ENCODE results near the gene HTT. TPM values are rescaled to one million over a fixed set of nuclear protein-coding genes. Genes with fewer than 3 reads are reported as not detected.

Gene HTT
- polyA plus RNA-seq, 2 of the 4 experiments (the other 2 are of a cell fraction), result 14.5 to 16.9 TPM

- Histone ChIP-seq H3K4me3 (no peak overlapping the region), H3K9me3 (no peaks in the 10 kb centered on the region), H3K4me2 (no peak overlapping the region), H3K4me1 (no peaks in the 10 kb centered on the region), H3K27ac (no peak overlapping the region)
- TF ChIP-seq RARB (CRISPR knock-in tag; IDR thresholded peaks at IDR 0.05), result no peak
- TF ChIP-seq RAD21 (conservative IDR thresholded peaks at IDR 0.05 in 1 of 2, IDR thresholded peaks at IDR 0.05 in 1 of 2), result no peak
- TF ChIP-seq CHD4 (IDR thresholded peaks at IDR 0.05; ENCODE audit: borderline replicate concordance), result no peak
- no peak for TF ChIP-seq HOXB5 (CRISPR knock-in tag; IDR thresholded peaks at IDR 0.05)
- TF ChIP-seq JUN (IDR thresholded peaks at IDR 0.05), result no peak
- no peak for TF ChIP-seq MYC (IDR thresholded peaks at IDR 0.05; ENCODE audit: borderline replicate concordance, low read length)
- TF ChIP-seq, protein P1, sequence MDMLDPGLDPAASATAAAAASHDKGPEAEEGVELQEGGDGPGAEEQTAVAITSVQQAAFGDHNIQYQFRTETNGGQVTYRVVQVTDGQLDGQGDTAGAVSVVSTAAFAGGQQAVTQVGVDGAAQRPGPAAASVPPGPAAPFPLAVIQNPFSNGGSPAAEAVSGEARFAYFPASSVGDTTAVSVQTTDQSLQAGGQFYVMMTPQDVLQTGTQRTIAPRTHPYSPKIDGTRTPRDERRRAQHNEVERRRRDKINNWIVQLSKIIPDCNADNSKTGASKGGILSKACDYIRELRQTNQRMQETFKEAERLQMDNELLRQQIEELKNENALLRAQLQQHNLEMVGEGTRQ (IDR thresholded peaks at IDR 0.05), result no peak
- no peak for TF ChIP-seq EHMT2 (IDR thresholded peaks at IDR 0.05; ENCODE audit: low read depth)
- TF ChIP-seq ZSCAN20 (CRISPR knock-in tag; IDR thresholded peaks at IDR 0.05), result no peak
- TF ChIP-seq PHF8 (IDR thresholded peaks at IDR 0.05; ENCODE audit: borderline replicate concordance, low read depth), result no peak
- no peak for TF ChIP-seq FOSL2 (IDR thresholded peaks at IDR 0.05)
- no peak for TF ChIP-seq FOSL2 (CRISPR knock-in tag; IDR thresholded peaks at IDR 0.05)
- no peak for TF ChIP-seq JUNB (IDR thresholded peaks at IDR 0.05)
- TF ChIP-seq CTCF (IDR thresholded peaks at IDR 0.05), result no peak
- no peak for TF ChIP-seq POLR2AphosphoS2 (conservative IDR thresholded peaks at IDR 0.05; ENCODE audit: low read length)
- TF ChIP-seq ZFP36 (IDR thresholded peaks at IDR 0.05; ENCODE audit: borderline replicate concordance, partially characterized antibody), result no peak
- TF ChIP-seq RNF2 (IDR thresholded peaks at IDR 0.05; ENCODE audit: borderline replicate concordance, low read depth), result no peak
- ATAC-seq (no peak), DNase-seq (ENCODE audit: low read depth in 1 of 2, low spot score in 1 of 2) (no peak), FAIRE-seq (no peak)
- 78% methylated on average over 3 of the region's 3 CpGs for WGBS (ENCODE audit: missing lambda C conversion rate)
- ChIA-PET CTCF (interaction anchor here (0.5 to 2.9 kb wide), 2 partner anchors 23 to 75 kb away, joined by 3 to 12 read pairs; no protein-coding TSS in a partner anchor), POLR2A (no interaction called here)
Measured at GRCh38 chr4:3130201-3130600, 55.7 kb downstream of the HTT start.

DNA sequence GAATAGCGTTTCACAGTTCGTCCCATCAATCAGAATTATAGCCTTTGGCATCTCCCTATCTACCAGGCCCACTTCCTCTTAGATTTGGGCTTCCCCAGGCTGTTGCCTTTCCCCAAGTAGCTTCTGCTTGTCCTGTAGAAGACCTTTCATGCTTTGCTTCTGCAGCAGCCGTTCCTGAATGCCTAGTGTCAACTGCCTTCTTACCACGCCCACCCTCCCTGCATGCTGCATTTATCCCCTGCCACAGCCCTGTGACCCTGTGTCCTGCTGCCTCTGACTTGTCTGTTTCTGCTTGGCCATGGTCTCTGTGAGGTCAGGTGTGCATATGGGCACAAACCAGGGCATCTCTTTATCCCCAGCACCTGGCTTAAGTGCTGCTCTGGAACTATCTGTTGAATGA is 56.3 kb downstream of the HTT start:
- Histone ChIP-seq H3K27ac (no peak overlapping the region), H3K4me1 (no peaks in the 10 kb centered on the region), H3K9me3 (no peaks in the 10 kb centered on the region), H3K4me3 (no peak overlapping the region), H3K4me2 (no peak overlapping the region)
- CTCF ChIA-PET, result interaction anchor here (0.5 to 2.9 kb wide), 2 partner anchors 23 to 75 kb away, joined by 3 to 12 read pairs; no protein-coding TSS in a partner anchor
- no peak for FAIRE-seq
- no peak for DNase-seq (ENCODE audit: low read depth in 1 of 2, low spot score in 1 of 2)
- ATAC-seq, result no peak
- WGBS (ENCODE audit: missing lambda C conversion rate), result 93% methylated on average over 4 of the region's 4 CpGs
- POLR2A ChIA-PET, result no interaction called here
- no peak for TF ChIP-seq POLR2A (IDR thresholded peaks at IDR 0.05; ENCODE audit: low read length)
- TF ChIP-seq HOXA7 (CRISPR knock-in tag; IDR thresholded peaks at IDR 0.05), result no peak

DNA sequence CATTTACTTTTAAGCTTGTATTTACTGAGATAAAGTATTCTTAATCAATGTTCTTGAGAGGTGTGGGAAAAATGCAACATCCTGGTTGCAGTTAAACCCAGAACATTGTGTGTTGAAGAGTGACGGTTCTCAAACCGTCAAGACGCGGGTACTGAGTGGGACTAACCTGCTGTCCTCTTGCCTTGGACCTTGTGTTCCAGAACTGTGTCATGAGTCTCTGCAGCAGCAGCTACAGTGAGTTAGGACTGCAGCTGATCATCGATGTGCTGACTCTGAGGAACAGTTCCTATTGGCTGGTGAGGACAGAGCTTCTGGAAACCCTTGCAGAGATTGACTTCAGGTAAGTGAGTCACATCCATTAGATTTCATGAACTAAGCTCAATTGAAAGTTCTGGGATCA is 59.7 kb downstream of the HTT start:
- 85% methylated on average over 5 of the region's 5 CpGs for WGBS (ENCODE audit: missing lambda C conversion rate)
- FAIRE-seq, result no peak
- DNase-seq (ENCODE audit: low read depth in 1 of 2, low spot score in 1 of 2), result no peak
- Histone ChIP-seq H3K4me2 (no peak overlapping the region), H3K4me3 (no peak overlapping the region), H3K4me1 (no peaks in the 10 kb centered on the region), H3K27ac (no peak overlapping the region), H3K9me3 (no peaks in the 10 kb centered on the region)
- ChIA-PET POLR2A (no interaction called here), CTCF (interaction anchor here (0.8 to 4.3 kb wide), 5 partner anchors 13 to 347 kb away, joined by 3 to 22 read pairs (median 3); no protein-coding TSS in a partner anchor)
- no peak for TF ChIP-seq SREBF2 (IDR thresholded peaks at IDR 0.05)
- TF ChIP-seq PHF8 (IDR thresholded peaks at IDR 0.05; ENCODE audit: borderline replicate concordance, low read depth), result no peak
- no peak for TF ChIP-seq JUN (IDR thresholded peaks at IDR 0.05)
- TF ChIP-seq CBX2 (IDR thresholded peaks at IDR 0.05; ENCODE audit: borderline replicate concordance, low read depth), result no peak
- TF ChIP-seq HDAC2 (IDR thresholded peaks at IDR 0.05), result no peak
- no peak for TF ChIP-seq TP53 (CRISPR knock-in tag; IDR thresholded peaks at IDR 0.05)
- no peak for ATAC-seq
